HT-29 (cell line): Measurements from ENCODE around the gene OPCML. TPM values are rescaled to one million over a fixed set of nuclear protein-coding genes. Genes with fewer than 3 reads are reported as not detected.
A peak's percentile ranks its signal among the peaks of the same experiment; 100 is the strongest.

ENCODE experiments used
- DNase-seq: peaks from one replicate; pipeline ENCODE4 v3.0.0-alpha.2; 2015; ENCODE audit warnings: low spot score
- total RNA-seq: library from RNA; depleted of rRNA; stranded (reverse); fragments of >200 nt; shearing (Covaris generic); gene quantifications from 2 replicates; pipeline ENCODE4 v1.2.3, GENCODE V29; 2014

Gene OPCML
- total RNA-seq, 1 experiment from 2014 or later, result not detected

DNA sequence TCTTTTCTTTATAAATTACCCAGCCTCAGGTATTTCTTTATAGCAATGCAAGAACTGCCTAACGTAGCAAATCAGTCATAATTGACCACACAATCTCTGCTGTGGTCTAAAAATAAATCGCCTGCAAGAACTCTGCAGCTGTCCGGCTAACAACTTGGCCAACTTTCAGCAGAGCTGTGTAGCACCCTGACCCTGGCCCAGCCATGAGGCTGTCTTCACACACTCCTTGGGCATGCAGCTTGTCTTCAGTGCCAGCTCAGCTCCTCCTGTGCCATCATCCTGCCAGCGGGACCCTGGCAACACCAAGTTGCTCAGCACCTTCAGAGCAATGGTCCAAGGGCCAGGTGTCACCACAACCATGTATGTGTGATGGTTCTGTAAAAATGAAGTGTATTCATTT lies 355.6 kb downstream of the OPCML start:
- no peak for DNase-seq

DNA sequence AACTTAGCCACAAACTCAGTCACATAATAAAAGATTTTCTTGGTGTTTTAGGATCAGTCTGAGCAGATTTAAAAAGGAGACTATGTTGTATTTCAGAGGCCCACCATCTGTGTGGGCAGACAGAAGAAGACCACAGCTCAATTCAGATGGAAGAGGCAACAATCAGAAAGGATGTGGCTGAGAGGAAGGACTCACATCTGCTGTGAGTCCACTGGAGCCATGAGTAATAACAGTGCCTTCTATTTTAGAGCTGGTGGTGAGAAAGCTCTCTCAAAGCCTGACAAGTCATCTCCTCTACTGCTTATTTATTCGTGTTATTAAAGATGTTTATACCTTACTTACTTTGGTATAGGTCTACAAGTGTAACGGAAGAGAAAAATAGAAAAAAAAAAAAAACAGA lies 357.2 kb downstream of the OPCML start:
- DNase-seq, result no peak

DNA sequence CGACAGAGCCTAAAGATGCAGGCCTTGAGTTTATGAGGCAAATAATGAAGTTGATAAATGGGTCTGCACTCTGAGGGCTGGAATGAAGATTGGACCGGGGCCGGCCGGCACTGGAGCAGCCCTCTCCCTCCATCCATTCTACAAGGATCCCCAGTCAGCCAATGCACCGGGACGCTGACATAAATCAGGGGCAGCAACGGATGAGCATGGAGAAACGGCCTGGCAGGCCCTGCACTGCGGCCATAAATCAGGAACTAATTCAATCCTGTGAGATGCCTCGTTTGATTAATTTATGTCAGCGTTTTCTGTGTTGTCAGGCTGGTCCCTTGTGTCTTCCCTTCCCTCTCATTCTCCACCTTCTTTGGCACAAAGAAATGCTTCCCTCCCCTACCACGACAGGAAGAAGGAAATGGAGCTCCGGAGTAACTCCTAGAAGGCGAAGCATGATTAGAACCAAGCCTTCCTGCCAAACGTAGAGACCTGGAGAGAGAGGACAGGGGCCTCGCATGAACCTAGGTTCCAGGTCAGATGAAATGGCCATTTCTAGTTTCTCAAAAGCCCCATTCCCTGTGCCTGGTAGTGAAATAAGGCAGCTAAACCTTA lies 358.4 kb downstream of the OPCML start:
- no peak for DNase-seq

DNA sequence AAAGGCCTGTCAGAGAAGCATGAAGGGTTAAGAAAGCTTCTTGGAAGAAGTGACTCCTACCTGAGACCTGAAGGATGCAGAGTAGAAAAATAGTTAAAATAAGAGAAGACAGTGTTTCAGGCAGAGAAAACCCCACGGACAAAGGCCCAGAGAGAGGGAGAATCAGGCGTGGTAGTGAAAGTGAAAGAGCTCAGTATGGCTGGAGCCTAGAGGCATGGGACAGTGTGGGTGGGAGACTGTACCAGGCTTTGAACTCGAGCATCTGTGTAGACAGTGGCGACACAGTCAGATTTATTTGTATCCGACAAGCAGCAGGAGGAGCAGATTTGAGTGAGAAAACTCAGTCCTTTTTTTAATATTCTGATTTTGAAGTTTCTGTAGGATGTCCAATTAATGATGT lies 360.0 kb downstream of the OPCML start:
- DNase-seq, result no peak

DNA sequence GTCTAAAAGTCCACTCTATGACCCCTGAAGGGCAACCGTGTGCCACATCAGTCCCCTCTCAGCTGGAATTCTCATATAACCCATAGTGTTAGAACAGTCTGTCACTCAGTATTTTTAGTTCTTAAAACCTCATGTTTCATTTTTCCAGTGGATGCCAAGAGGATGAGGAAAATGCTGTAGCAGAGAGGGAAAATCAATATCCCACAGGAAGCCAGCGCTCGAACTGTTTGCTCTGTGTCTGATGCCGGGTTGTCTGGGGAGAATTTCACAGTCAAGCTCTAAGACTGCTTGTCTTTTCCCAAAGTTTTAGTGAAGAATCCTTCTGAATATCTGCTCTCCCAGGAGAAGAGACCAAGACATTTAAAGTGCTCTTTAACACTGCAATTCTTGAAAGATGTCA lies 360.9 kb downstream of the OPCML start:
- no peak for DNase-seq

DNA sequence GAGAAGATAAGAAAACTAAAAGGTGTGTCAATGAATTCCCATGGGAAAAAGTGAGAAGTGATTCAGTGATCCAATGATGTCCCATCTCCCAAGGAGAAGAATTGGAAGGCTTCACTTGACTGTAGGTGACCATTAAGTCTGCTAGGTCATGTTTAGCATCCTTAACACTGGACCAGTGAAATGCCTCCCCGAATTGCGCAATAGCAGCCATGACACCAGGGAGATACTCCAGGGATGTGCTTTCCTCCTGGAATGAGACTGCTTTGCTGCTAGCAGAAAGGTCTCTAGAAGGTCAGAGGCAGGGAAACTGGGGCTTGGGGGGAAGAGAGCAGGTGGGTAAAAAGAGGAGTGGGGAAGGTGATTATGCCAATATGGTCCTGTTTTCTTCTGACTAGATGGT lies 364.3 kb downstream of the OPCML start:
- no peak for DNase-seq

DNA sequence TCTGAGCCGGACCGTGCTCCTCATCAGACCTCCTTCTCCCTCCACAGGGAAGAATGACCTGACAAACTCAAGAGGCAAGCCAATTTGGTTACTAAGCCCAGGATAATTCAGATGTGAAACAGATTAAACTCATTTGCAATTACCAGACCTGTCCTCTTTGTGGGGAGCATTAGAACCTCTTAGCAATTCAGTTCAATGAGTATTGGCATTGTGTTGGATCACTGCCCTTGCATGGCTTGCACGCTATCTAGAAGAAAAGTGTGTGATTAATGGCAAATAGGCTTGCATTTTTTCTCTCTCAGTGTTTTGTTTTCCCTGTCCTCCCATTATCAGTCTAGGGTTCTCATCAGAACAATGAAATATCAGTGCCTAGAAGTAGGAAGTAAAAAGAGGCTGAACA lies 365.6 kb downstream of the OPCML start:
- DNase-seq, result no peak

DNA sequence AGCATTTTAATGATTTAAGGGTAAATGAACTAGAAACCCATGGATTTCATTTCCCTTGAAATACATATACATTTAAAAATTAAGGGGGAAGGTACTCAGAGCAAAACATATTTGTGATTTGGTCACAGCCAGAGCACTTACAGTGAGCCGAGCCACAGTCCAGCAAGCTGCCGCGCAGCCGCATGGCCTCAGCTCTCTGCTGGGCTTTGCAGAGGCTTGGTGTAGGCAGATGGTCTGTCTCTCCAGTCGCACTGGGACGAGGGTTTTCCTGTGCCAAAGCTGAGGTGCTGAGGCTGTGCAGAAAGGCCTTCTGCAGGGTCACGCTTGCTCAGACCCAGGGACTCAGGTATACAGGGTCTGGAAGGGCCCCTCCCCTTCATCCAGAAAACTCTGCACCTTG lies 367.3 kb downstream of the OPCML start:
- DNase-seq, result no peak

DNA sequence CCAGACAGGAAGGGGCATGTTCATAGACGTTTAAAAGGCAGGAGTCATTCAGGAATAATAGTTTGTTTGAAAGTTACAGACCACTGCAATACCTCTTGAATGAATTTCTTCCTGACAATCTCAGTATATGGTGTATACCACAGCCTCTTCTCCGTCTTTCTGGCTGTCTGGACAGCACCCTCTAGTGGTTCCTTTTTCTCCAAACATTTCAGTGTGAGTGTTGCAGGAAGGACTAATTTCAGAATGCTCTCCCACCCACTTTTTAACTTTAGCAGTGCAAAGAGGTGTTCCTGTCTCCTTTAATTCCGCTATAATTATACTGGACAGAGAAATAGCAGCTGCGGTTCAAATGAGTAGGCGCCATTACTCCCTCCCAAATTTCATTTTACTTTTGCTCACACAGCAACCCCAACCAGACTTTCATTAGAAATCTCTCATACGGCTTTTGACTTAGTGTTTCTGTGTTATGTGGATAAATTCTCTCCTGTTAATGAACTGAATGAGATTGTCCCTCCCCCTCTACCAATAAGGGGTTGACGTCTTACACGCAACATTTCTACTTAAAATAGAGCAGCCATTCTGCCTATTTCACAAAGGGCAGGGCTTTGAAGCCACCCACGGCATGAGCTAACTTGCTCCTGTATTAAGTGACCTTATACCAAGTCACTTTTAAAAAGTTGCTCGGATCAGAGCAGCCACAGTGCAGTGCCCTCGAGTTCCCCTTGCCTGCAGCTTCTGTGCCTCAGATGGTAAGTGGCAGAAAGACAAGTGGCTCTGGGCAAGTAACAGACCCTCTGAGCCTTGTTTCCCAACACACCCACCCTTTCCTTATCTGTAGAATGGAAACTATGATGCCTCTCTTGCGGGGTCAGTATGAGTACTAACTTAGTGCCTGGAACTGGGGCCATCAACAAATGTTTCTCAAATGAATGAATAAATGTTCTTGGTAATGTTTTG lies 368.6 kb downstream of the OPCML start:
- DNase-seq, result peak; percentile 72

DNA sequence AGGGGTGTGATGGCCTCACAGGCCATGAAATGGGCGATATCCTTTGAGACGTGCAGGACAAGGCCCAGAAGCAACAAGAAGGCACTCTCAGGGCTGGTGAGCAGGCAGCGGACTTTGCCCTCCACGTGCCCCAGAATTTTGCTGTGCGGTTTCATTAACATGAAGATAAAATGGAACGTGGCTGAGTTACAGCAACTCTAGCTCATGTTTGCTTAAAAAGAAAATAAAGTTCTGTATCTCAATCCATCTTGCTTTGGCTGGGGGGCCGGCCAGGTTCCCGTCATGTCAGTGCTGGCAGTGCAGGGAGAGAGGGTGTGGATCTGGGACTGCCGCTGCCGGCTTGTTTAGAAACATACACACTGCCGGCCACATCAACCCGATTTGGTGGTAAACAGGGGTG lies 370.1 kb downstream of the OPCML start:
- no peak for DNase-seq

DNA sequence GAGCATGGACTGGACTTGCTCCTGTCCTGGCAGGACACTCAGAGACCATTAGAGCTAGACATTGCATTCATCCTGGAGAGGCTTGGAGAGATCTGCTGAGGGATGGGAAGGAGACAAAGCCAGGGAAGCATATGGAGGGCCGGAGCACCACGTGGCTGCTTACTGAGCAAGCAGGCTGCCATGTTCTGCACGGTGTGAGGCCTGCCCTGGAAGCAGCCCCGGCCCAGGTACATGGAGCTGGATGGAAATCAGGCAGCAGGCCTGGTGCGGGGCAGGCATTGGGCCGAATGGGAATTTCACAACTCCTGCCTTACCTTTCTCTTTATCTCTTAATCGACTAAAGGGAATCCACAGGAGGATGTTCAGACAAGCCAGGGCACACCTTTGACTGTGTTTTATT lies 371.5 kb downstream of the OPCML start:
- DNase-seq, result no peak

DNA sequence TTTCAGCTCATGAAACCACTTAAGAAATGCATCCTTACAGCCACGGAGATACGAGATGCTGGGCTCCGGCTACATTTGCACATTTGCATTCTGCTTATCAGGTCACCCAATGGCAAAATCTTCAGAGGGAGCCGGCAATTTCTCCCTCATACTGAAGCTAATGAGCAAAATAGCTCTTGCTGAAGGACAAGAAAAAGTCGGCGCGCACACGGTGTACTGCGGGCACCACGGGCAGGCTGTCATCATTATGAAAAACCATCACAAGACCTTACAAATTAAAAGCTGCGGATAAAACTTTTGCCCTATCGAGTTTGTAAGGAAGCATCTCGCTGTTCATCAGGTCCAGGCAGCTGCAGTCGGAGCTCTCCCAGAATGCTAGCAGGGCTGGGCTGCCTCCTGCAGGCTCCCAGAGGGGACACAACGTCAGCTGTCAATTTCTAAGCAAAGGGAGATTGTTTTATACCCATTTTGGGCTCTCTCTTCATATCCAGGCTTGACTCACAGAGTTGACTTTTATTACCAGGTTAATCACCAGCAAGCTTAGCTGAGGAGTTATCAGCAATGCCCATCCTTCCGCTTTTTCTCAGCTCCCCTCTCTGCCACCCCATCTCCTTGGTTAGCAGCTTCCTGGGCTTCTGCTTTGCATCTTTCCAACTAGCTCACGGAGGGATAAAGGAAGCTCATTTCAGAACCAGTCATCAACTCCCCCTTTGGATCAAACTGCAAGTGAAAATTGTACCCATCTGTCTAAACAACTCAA lies 375.1 kb downstream of the OPCML start:
- DNase-seq, result no peak

DNA sequence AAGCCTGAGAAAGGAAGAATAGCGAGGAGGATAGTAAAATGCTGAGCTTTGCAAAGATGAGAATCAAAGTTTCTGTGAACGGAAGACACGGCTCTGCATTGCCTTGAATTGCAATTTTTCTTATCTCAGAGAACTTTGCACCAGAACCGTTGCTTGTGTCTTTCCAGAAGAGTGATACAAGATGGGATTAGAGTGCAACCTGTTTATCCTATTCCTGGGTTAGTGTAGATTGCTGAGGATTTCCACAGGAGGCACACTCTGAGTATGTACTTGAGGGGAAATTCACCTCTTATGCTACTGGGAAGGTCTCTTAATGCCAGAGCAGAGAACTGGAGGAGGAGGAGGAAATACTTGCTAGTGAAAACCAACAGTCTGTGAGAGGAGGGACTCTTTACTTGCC lies 377.5 kb downstream of the OPCML start:
- no peak for DNase-seq

DNA sequence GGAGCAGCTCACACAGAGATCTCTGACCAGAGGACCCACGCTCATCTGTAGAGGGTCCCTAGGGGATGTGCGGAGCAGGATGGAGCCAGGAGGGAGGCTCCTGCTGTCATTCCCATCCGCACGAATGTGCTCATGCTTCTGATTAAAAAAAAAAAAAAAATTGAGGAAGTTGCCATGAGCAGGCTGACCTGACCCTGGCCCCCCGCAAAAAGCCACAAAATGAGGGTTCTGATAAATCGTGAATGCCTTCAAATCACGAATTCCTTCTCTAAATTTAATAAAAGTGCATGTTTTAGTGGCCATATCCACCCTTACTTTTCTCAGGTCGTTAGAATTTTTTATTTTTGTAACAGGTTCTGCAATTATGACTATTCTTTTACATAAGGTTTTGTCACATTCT lies 378.2 kb downstream of the OPCML start:
- no peak for DNase-seq

DNA sequence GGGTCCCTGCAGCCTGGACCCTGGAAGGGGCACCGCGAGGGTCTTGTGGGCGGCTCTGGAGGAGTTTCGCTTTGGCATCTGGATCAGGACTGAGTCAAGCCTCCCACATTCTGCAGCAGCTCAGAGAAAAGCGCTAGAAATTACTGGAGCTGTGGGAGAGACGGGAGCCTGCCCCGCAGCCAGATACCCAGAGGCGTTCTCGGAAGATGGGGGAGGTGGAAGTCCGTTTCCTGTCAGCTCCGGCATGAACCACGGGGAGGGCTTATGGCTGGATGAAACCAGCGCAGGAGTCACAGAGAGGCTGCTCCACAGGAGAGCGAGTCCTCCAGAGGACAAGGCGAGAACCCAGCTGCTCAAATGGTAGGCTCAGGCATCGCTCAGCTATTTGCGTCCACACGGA lies 379.3 kb downstream of the OPCML start:
- no peak for DNase-seq

DNA sequence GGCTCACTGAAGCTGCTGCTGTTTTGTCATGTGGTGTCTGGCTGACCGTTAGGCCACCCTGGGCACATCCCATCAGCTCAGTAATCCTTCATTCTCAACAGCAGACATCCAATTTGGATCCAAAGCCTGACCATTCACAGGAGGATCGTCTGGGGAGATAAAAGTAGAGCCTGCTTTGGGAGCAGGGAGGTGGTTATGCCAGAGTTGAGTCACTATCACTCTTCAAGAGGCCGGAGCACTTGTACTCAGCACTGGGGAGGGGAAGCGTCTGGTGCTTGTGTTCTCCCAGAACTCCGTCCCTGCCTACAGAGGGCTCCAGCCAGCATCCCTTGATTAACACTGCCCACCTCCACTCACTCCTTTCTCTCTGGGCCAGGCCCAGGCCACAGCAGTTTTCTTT lies 382.6 kb downstream of the OPCML start:
- DNase-seq, result no peak

DNA sequence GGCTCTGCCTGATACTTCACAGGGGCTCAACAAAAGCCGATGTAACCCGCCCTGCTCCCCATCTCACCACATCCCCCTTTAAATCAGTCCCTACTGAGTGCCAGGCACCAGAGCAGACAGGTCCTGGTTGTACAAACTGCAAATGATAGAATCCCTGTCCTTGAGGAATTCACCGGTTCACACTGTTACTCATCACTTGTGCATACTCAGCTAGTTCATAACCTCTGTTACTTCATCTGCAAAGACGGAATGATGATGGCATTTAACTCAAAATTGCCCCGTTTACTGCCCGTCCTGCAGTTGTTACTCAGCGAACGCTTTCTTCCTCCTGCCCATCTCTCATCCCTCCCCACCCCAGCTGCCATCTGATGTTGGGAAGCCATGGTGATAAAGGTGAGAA lies 384.7 kb downstream of the OPCML start:
- DNase-seq, result no peak

DNA sequence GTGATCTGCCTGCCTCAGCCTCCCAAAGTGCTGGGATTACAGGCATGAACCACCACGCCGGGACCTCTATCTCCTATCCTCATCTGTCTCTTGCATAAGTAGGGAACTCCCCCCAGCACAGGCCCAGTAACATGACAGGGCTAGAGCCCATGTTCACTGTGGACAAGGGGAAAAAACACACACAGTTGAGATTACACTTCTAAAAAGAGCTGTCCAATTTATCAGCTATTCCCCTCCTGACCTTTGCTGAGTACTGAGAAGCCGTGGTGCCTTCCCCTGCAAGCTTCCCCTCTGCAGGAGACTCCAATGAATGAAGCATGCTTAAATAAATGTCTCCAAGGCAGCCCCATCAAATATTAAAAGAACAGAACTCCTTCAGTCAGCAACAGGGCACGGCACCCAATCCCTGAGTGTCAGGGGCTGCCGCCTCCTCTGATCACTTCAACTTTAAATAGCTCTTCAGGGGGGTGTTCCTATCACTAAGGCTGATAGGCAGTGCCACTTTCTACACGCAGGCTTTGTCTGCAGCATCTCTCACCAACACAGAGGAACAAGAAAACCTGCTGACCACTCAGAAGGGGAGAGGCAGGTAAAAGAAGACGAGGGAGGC lies 385.5 kb downstream of the OPCML start:
- no peak for DNase-seq

DNA sequence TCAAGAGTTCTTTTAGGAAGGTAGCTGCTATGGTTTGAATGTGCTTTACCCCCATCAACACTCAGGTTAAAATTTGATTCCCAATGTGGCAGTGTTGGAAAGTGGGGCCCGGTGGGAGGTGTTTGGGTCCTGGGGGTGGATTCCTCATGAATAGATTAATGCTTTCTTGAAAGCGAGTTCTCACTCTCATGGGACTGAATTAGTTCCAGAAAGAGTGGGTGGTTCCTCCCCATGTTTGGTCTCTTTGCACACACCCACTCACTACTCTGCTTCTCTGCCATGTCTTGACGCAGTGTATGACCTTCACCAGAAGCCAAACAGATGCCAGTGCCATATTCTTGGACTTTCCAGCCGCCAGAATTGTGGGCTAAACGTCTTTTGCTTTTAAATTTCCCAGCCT lies 394.4 kb downstream of the OPCML start:
- no peak for DNase-seq

DNA sequence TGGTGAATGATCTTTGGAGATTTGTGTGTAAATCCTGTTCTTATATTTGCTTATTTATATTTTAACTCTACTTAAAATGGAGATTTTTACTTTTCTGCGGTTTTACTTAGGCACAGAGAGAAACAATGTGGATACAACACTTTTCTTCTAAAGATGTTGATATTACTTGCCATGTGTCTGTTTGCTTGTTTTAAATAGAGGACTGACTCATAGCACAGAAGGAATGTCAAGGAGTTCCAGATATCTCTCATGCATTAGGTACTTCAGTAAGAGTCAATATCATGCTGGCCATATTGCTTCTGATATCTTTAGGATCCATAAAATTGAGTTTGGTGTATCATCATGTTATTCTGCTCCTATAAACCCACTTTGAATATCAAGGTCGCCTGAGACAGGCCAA lies 395.0 kb downstream of the OPCML start:
- no peak for DNase-seq

DNA sequence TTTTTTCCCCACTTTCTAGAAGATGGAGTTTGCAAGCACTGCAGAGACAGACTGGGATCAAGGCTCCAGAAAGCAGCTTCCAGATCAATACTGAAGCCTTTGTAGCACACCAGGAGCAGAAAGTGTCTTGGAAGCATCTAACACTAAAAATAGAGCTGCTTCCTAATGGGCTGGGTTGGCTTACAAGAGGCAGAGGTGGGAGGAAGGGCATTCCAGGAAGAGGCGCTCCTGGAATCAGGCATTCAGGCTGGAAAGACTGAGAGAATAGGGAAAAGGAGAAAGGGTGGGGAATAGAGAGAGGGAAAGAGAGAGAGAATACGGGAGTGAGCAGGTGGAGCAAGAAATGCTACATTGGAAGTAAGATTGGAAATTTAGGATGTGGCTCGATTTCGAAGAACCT lies 395.9 kb downstream of the OPCML start:
- no peak for DNase-seq
